ENCODE data around the gene EBI3. TPM values are rescaled to one million over a fixed set of nuclear protein-coding genes. Genes with fewer than 3 reads are reported as not detected.

EBI3 gene
- total and polyA plus RNA-seq, 2 of the 13 experiments (the other 11 are each of a cell fraction or from before 2014, with no cell fraction given): 3.4 TPM; not detected in 1

DNA sequence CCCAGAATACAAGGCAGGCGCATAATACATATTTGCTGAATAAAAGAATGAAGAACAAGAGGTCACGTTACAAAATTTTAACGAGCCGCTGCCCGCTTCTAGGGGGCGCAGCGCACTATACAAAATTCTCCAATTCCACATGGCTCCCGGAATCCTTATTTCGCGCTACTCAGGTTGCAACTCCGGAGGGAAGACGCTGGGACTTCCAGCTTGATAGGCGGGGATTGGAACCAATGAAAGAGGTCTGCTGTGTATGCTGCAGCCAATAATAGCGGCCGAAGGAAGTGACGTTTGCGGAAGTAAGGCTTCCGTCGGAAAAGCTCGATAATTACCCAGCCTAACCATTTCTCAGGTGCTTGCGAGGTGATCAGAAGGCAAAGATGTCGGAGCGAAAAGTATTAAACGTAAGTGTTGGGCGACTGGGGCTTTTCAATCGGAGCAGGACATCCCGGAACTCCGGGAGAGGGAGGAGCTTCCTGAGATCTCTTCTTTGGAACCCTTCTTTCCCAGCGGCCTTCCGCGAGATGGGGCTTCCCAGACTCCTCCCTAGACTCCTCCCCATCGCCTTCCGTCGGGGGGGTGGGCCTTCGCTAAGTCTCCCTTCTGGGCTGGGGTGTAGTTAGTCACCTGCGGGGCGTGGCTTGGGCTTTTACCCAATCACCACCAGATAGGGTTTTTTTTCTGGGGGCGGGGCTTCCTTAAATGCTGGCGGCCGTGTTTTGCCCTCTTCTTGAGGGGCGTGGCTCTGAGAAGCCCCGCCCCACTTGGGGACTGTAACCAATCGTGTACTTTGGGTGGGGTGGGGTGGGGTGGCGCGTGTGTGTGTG is 17.7 kb downstream of the EBI3 start, which contains the start of gene YJU2 (continued):
- no peak for TF ChIP-seq ATF7-NPFF (CRISPR knock-in tag; IDR thresholded peaks at IDR 0.05; ENCODE audit: low read depth)
- TF ChIP-seq HBP1 (CRISPR knock-in tag; IDR thresholded peaks at IDR 0.05; ENCODE audit: low read depth): no peak
- TF ChIP-seq DDIT3 (CRISPR knock-in tag; IDR thresholded peaks at IDR 0.05): no peak
- TF ChIP-seq ZNF354B (CRISPR knock-in tag; IDR thresholded peaks at IDR 0.05): no peak
- TF ChIP-seq ZNF660 (CRISPR knock-in tag; IDR thresholded peaks at IDR 0.05; ENCODE audit: borderline replicate concordance, low read depth): no peak
- TF ChIP-seq BRD4 (CRISPR knock-in tag; IDR thresholded peaks at IDR 0.05): peak; percentile 61; the same call in 1 of the 2 replicates
- no peak for TF ChIP-seq ZNF333 (CRISPR knock-in tag; IDR thresholded peaks at IDR 0.05; ENCODE audit: borderline replicate concordance)
- TF ChIP-seq PHB2 (IDR thresholded peaks at IDR 0.05; ENCODE audit: partially characterized antibody): no peak
- TF ChIP-seq GMEB1 (CRISPR knock-in tag; IDR thresholded peaks at IDR 0.05; ENCODE audit: borderline replicate concordance): peak; percentile 62; the same call in 1 of the 2 replicates
- TF ChIP-seq ZNF557 (CRISPR knock-in tag; IDR thresholded peaks at IDR 0.05): no peak
- no peak for TF ChIP-seq FOXO1 (CRISPR knock-in tag; IDR thresholded peaks at IDR 0.05)
- no peak for TF ChIP-seq PRMT3 (CRISPR knock-in tag; IDR thresholded peaks at IDR 0.05; ENCODE audit: borderline replicate concordance, low read depth)
- TF ChIP-seq ZNF337 (CRISPR knock-in tag; IDR thresholded peaks at IDR 0.05; ENCODE audit: borderline replicate concordance, low read depth): no peak
- no peak for TF ChIP-seq ZNF816 (CRISPR knock-in tag; IDR thresholded peaks at IDR 0.05; ENCODE audit: borderline replicate concordance)
- TF ChIP-seq RARG (CRISPR knock-in tag; IDR thresholded peaks at IDR 0.05; ENCODE audit: low read depth): no peak
- TF ChIP-seq KAT8 (CRISPR knock-in tag; IDR thresholded peaks at IDR 0.05): peak; percentile 100
- no peak for TF ChIP-seq PAF1 (CRISPR knock-in tag; IDR thresholded peaks at IDR 0.05)
- no peak for TF ChIP-seq ZNF720 (CRISPR knock-in tag; IDR thresholded peaks at IDR 0.05)
- 0 out of 2 replicates have a peak, but pooled peaks have one; percentile 14 for TF ChIP-seq RARA (CRISPR knock-in tag; IDR thresholded peaks at IDR 0.05)
- no peak for TF ChIP-seq RELA (CRISPR knock-in tag; IDR thresholded peaks at IDR 0.05)
- TF ChIP-seq MAX (IDR thresholded peaks at IDR 0.05): peak; percentile 92
- no peak for TF ChIP-seq HMG20A (CRISPR knock-in tag; IDR thresholded peaks at IDR 0.05; ENCODE audit: borderline replicate concordance)
- TF ChIP-seq SMC3 (IDR thresholded peaks at IDR 0.05; ENCODE audit: low read length): no peak; the same call in 1 of the 2 replicates
- no peak for TF ChIP-seq MAFF (IDR thresholded peaks at IDR 0.05; ENCODE audit: low read depth, low read length)
- no peak for TF ChIP-seq ZNF251 (CRISPR knock-in tag; IDR thresholded peaks at IDR 0.05)
- TF ChIP-seq ZNF761 (CRISPR knock-in tag; conservative IDR thresholded peaks at IDR 0.05): no peak
- TF ChIP-seq HMGA1 (CRISPR knock-in tag; conservative IDR thresholded peaks at IDR 0.05): no peak
- TF ChIP-seq ZFP62 (CRISPR knock-in tag; IDR thresholded peaks at IDR 0.05): no peak
